A549 (cell line): Measurements from ENCODE around the gene CD40LG. TPM values are rescaled to one million over a fixed set of nuclear protein-coding genes. Genes with fewer than 3 reads are reported as not detected.

Experiments
- ATAC-seq, 2 experiments: fragments of 200-7000 bp in 1 of 2; fragments of >200 bp in 1 of 2; cut with Nextera tagmentation in 1 of 2; cut with Tn5 transposase in 1 of 2; 3 replicates each; pipeline versions ENCODE4 v1.8.0 to v1.9.1; 2018 to 2020; ENCODE audit warnings: mild to moderate bottlenecking in 1 of 2, moderate library complexity in 1 of 2
- CTCF ChIA-PET: fragments of 300-600 bp; sonication (Branson Sonifier 250); formaldehyde crosslinking; extraction: SDS; loops from one replicate; lab custom pipeline; 2021; ENCODE audit warnings: antibody characterized with exemption, inconsistent platforms; lab: Yijun Ruan, JAX
- POLR2A ChIA-PET: fragments of 350-600 bp; formaldehyde crosslinking; extraction: SDS; loops from one replicate; lab custom pipeline; 2021; ENCODE audit warnings: antibody characterized with exemption, inconsistent platforms; lab: Yijun Ruan, JAX
- DNase-seq, 2 experiments: peaks; one replicate each; pipeline versions ENCODE4 v3.0.0 to v3.0.0-alpha.2; 2011 to 2016; ENCODE audit warnings: low read depth in 1 of 2, low spot score in 1 of 2
- FAIRE-seq: peaks from 2 replicates; lab custom pipeline; 2011; peaks lifted over from hg19 to GRCh38; lab: Jason Lieb, UNC
- H3K27ac ChIP-seq, 2 experiments: fragments of >200 bp; sonication (Bioruptor Twin); formaldehyde crosslinking; 3 replicates each; pipeline ENCODE4 v1.5.1; 2016 to 2017
- H3K4me1 ChIP-seq: fragments of >200 bp; sonication (Bioruptor Twin); formaldehyde crosslinking; 3 replicates; pipeline ENCODE4 v1.6.1; 2016
- H3K4me2 ChIP-seq: fragments of >200 bp; sonication (Bioruptor Twin); formaldehyde crosslinking; 3 replicates; pipeline ENCODE4 v1.6.1; 2016
- H3K4me3 ChIP-seq: fragments of >200 bp; sonication (Bioruptor Twin); formaldehyde crosslinking; 3 replicates; pipeline ENCODE4 v1.5.1; 2016
- H3K9me3 ChIP-seq: fragments of >200 bp; sonication (Bioruptor Twin); formaldehyde crosslinking; 3 replicates; pipeline ENCODE4 v1.6.1; 2016
- CEBPB ChIP-seq, 2 experiments: fragments of >200 bp in 1 of 2; sonication (Bioruptor Twin) in 1 of 2; formaldehyde crosslinking in 1 of 2; IDR thresholded peaks; 2 replicates each; pipeline ENCODE4 v1.6.1; 2012 to 2016
- CHD2 ChIP-seq: fragments of 150-350 bp; IDR thresholded peaks from 2 replicates; pipeline ENCODE4 v1.6.1; 2014; ENCODE audit warnings: low read length; ENCODE audit not compliant: partially characterized antibody
- CHD4 ChIP-seq: fragments of 200-600 bp; sonication (generic); IDR thresholded peaks from 2 replicates; pipeline ENCODE4 v1.6.1; 2016; ENCODE audit warnings: antibody characterized with exemption, mild to moderate bottlenecking, borderline replicate concordance
- EHF ChIP-seq: fragments of 250-450 bp; sonication (Bioruptor Pico); IDR thresholded peaks from 2 replicates; pipeline ENCODE4 v1.5.0; 2020; ENCODE audit warnings: mild to moderate bottlenecking
- EHMT2 ChIP-seq: fragments of 200-600 bp; sonication (generic); IDR thresholded peaks from 2 replicates; pipeline ENCODE4 v1.6.1; 2016; ENCODE audit warnings: antibody characterized with exemption, low read depth, mild to moderate bottlenecking, moderate library complexity
- ESRRA ChIP-seq: fragments of 150-350 bp; IDR thresholded peaks from 2 replicates; pipeline ENCODE4 v1.6.1; 2014; ENCODE audit warnings: mild to moderate bottlenecking, low read length, borderline replicate concordance
- FOSB ChIP-seq: fragments of 250-450 bp; sonication (Bioruptor Pico); IDR thresholded peaks from 2 replicates; pipeline ENCODE4 v1.5.0; 2020; ENCODE audit warnings: mild to moderate bottlenecking, moderate library complexity
- GATA3 ChIP-seq: IDR thresholded peaks from 2 replicates; pipeline ENCODE4 v1.6.1; 2012; ENCODE audit warnings: borderline replicate concordance
- HDAC2 ChIP-seq: fragments of 200-600 bp; sonication (generic); IDR thresholded peaks from 2 replicates; pipeline ENCODE4 v1.6.1; 2016
- HEYL ChIP-seq: fragments of 250-450 bp; sonication (Bioruptor Pico); IDR thresholded peaks from 2 replicates; pipeline ENCODE4 v1.8.0; 2021; ENCODE audit warnings: mild to moderate bottlenecking, moderate library complexity
- HOXA7 ChIP-seq: fragments of 250-450 bp; sonication (Bioruptor Pico); IDR thresholded peaks from 2 replicates; pipeline ENCODE4 v1.5.0; 2020; ENCODE audit warnings: mild to moderate bottlenecking, moderate library complexity
- HOXB5 ChIP-seq: fragments of 250-450 bp; sonication (Bioruptor Pico); IDR thresholded peaks from 2 replicates; pipeline ENCODE4 v1.5.0; 2020; ENCODE audit warnings: mild to moderate bottlenecking, moderate library complexity
- JUN ChIP-seq, 2 experiments: fragments of >200 bp; sonication (Bioruptor Twin); formaldehyde crosslinking; IDR thresholded peaks; 2 replicates in 1 of 2; 3 replicates in 1 of 2; pipeline ENCODE4 v1.6.1; 2016 to 2017
- JUNB ChIP-seq: fragments of >200 bp; sonication (Bioruptor Twin); formaldehyde crosslinking; IDR thresholded peaks from 2 replicates; pipeline ENCODE4 v1.6.1; 2016
- KDM1A ChIP-seq: fragments of 200-600 bp; sonication (generic); IDR thresholded peaks from 2 replicates; pipeline ENCODE4 v1.6.1; 2016; ENCODE audit warnings: low read depth, mild to moderate bottlenecking
- MAFK ChIP-seq: fragments of 450-650 bp; IDR thresholded peaks from 2 replicates; pipeline ENCODE4 v1.6.1; 2014; ENCODE audit not compliant: partially characterized antibody
- NFE2L2 ChIP-seq: fragments of 150-350 bp; conservative IDR thresholded peaks from 2 replicates; pipeline ENCODE4 v1.6.1; 2014; ENCODE audit warnings: low read length
- NR3C1 ChIP-seq: fragments of >200 bp; sonication (Bioruptor Twin); formaldehyde crosslinking; IDR thresholded peaks from 3 replicates; pipeline ENCODE4 v1.6.1; 2017
- POLR2A ChIP-seq: IDR thresholded peaks from 2 replicates; pipeline ENCODE4 v1.6.1; 2012; ENCODE audit warnings: mild to moderate bottlenecking, low read length
- POLR2AphosphoS2 ChIP-seq: conservative IDR thresholded peaks from 2 replicates; pipeline ENCODE4 v1.6.1; 2012; ENCODE audit warnings: low read length, improper control_type of control experiment, inconsistent platforms
- RCOR1 ChIP-seq: fragments of 150-350 bp; IDR thresholded peaks from 2 replicates; pipeline ENCODE4 v1.6.1; 2014; ENCODE audit warnings: antibody characterized with exemption, low read length, low read depth
- RNF2 ChIP-seq: fragments of 200-600 bp; sonication (generic); IDR thresholded peaks from 2 replicates; pipeline ENCODE4 v1.6.1; 2016; ENCODE audit warnings: low read depth, mild to moderate bottlenecking, antibody characterized with exemption, moderate library complexity, borderline replicate concordance
- SREBF2 ChIP-seq: fragments of 450-650 bp; IDR thresholded peaks from 2 replicates; pipeline ENCODE4 v1.6.1; 2014; ENCODE audit warnings: mild to moderate bottlenecking, moderate library complexity
- USF2 ChIP-seq: fragments of 450-650 bp; IDR thresholded peaks from 2 replicates; pipeline ENCODE4 v1.6.1; 2014; ENCODE audit warnings: antibody characterized with exemption
- ZNF302 ChIP-seq: fragments of 250-450 bp; sonication (Bioruptor Pico); IDR thresholded peaks from 2 replicates; pipeline ENCODE4 v1.9.0; 2021; ENCODE audit warnings: inconsistent platforms, mild to moderate bottlenecking, moderate library complexity
- ZSCAN20 ChIP-seq: fragments of 250-450 bp; sonication (Bioruptor Pico); IDR thresholded peaks from 2 replicates; pipeline ENCODE4 v1.8.0; 2022; ENCODE audit warnings: mild to moderate bottlenecking, moderate library complexity
- WGBS: methylation state at CpG from one replicate; pipeline ENCODE4 v1.1.6; 2017; ENCODE audit errors: missing lambda C conversion rate; 5-methylcytosine and 5-hydroxymethylcytosine counted together
- polyA plus RNA-seq, 4 experiments: library from polyadenylated mRNA; depleted of rRNA in 3 of 4; stranded (reverse); fragments of >200 nt; fragmentation: RNase III in 1 of 4; extraction: RNeasy Plus Mini Kit Qiagen cat#74134 plus additional on column Dnase treatment in 1 of 4; gene quantifications; 2 replicates in 3 of 4; 3 replicates in 1 of 4; pipeline ENCODE4 v1.2.3, GENCODE V29; 2011 to 2017
- TF ChIP-seq, protein P1 (sequence below): IDR thresholded peaks from 2 replicates; pipeline ENCODE4 v1.6.1; 2012
- TF ChIP-seq, protein P2 (sequence below): fragments of 250-450 bp; sonication (Bioruptor Pico); IDR thresholded peaks from 2 replicates; pipeline ENCODE4 v1.5.0; 2021; ENCODE audit warnings: mild to moderate bottlenecking, moderate library complexity, borderline replicate concordance

The CD40LG gene
- polyA plus RNA-seq, 2 of the 4 experiments (the other 2 are of a cell fraction): not detected

DNA sequence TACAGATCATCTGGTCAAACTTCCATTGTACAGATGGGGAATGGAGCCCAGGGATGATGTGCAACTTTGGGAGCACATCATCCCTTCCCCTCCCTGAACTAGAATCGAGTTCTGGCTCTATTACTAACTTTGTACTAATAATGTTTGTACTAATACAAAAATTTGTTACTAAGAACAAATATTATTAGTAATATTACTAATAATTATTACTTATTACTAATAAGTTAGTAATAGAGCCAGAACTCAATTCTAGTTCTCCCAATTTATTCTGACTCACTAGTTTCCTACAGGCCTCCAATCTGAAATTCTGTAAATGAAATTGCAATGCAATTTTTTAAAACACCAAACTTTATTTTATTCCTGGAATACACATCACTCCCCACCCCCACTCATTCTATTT is 47.9 kb upstream of the CD40LG start:
- TF ChIP-seq RNF2 (no peak), USF2 (no peak), NR3C1 (no peak), HOXB5 (no peak), HDAC2 (no peak), ESRRA (no peak), RCOR1 (no peak), NFE2L2 (no peak), KDM1A (no peak), JUNB (no peak)
- Histone ChIP-seq H3K27ac (no peak overlapping the region), H3K9me3 (no peaks in the 10 kb centered on the region), H3K4me1 (no peaks in the 10 kb centered on the region), H3K4me3 (no peak overlapping the region), H3K4me2 (no peak overlapping the region)
- 3% methylated on average over 1 of the region's 1 CpG for WGBS
- DNase-seq (no peak), ATAC-seq (no peak), FAIRE-seq (no peak)
- ChIA-PET CTCF (no interaction called here), POLR2A (no interaction called here)

GRCh38 chrX:136607236-136607635 is 40.7 kb upstream of the CD40LG start:
- FAIRE-seq: no peak
- no peak for TF ChIP-seq CEBPB (IDR thresholded peaks at IDR 0.05)
- no peak for TF ChIP-seq EHF (CRISPR knock-in tag)
- no peak for TF ChIP-seq SREBF2
- no peak for TF ChIP-seq EHMT2
- no peak for TF ChIP-seq HEYL (CRISPR knock-in tag)
- TF ChIP-seq POLR2AphosphoS2: no peak
- TF ChIP-seq, protein P1, sequence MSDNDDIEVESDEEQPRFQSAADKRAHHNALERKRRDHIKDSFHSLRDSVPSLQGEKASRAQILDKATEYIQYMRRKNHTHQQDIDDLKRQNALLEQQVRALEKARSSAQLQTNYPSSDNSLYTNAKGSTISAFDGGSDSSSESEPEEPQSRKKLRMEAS: no peak
- no peak for TF ChIP-seq CHD2
- no peak for TF ChIP-seq ZSCAN20 (CRISPR knock-in tag)
- TF ChIP-seq ZNF302 (CRISPR knock-in tag): no peak
- no peak for TF ChIP-seq FOSB (CRISPR knock-in tag)
- TF ChIP-seq HOXA7: no peak
- TF ChIP-seq POLR2A: no peak
- TF ChIP-seq, protein P2, sequence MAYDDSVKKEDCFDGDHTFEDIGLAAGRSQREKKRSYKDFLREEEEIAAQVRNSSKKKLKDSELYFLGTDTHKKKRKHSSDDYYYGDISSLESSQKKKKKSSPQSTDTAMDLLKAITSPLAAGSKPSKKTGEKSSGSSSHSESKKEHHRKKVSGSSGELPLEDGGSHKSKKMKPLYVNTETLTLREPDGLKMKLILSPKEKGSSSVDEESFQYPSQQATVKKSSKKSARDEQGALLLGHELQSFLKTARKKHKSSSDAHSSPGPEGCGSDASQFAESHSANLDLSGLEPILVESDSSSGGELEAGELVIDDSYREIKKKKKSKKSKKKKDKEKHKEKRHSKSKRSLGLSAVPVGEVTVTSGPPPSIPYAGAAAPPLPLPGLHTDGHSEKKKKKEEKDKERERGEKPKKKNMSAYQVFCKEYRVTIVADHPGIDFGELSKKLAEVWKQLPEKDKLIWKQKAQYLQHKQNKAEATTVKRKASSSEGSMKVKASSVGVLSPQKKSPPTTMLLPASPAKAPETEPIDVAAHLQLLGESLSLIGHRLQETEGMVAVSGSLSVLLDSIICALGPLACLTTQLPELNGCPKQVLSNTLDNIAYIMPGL (CRISPR knock-in tag): no peak
- no peak for TF ChIP-seq CHD4
- TF ChIP-seq MAFK: no peak
- TF ChIP-seq ESRRA: no peak
- TF ChIP-seq GATA3: no peak
- TF ChIP-seq JUN (IDR thresholded peaks at IDR 0.05): no peak
- ChIA-PET CTCF (interaction anchor here (1.0 to 3.1 kb wide), 2 partner anchors 89 to 318 kb away, joined by 4 to 18 read pairs; no protein-coding TSS in a partner anchor), POLR2A (no interaction called here)
- Histone ChIP-seq H3K27ac (no peak overlapping the region), H3K9me3 (no peaks in the 10 kb centered on the region), H3K4me3 (no peak overlapping the region), H3K4me2 (no peak overlapping the region), H3K4me1 (no peaks in the 10 kb centered on the region)
- no peak for DNase-seq
- no peak for ATAC-seq
- 16% methylated on average over 3 of the region's 3 CpGs for WGBS
